ENCODE data around the gene KIF6.

Gene KIF6

DNA sequence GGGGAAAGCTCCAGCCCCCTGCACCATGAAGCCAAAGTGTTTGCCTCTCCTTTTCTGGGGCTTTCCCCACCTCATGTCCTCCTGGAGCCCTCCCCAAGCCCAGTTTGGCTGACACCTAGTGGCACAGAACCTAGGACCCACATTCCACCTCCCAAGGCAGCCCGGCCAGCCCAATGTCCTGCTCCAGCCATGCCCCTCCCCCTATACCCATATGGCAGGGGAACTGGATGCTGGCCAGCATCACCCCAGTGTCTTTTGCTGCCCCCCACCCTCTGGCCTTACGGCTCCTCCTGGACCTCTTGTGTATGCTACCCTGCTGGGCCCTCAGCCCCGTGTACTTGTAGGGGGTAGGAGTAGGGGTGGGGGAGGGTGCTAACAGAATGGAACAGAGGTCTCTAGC is 170.1 kb downstream of the KIF6 start:
- peaks cover 12% of the 10 kb centered on the region for H3K27me3 Mint-ChIP-seq
- H3K4me1 Mint-ChIP-seq: no peaks in the 10 kb centered on the region
- DNase-seq (ENCODE audit: low spot score in 2 of 2) (no peak), ATAC-seq (ENCODE audit: low read depth) (no peak)
- no peak overlapping the region for H3K4me3 Mint-ChIP-seq
- H3K27ac Mint-ChIP-seq: no peak overlapping the region
- no peaks in the 10 kb centered on the region for H3K36me3 Mint-ChIP-seq
- peaks cover 2% of the 10 kb centered on the region for H3K9me3 Mint-ChIP-seq

DNA sequence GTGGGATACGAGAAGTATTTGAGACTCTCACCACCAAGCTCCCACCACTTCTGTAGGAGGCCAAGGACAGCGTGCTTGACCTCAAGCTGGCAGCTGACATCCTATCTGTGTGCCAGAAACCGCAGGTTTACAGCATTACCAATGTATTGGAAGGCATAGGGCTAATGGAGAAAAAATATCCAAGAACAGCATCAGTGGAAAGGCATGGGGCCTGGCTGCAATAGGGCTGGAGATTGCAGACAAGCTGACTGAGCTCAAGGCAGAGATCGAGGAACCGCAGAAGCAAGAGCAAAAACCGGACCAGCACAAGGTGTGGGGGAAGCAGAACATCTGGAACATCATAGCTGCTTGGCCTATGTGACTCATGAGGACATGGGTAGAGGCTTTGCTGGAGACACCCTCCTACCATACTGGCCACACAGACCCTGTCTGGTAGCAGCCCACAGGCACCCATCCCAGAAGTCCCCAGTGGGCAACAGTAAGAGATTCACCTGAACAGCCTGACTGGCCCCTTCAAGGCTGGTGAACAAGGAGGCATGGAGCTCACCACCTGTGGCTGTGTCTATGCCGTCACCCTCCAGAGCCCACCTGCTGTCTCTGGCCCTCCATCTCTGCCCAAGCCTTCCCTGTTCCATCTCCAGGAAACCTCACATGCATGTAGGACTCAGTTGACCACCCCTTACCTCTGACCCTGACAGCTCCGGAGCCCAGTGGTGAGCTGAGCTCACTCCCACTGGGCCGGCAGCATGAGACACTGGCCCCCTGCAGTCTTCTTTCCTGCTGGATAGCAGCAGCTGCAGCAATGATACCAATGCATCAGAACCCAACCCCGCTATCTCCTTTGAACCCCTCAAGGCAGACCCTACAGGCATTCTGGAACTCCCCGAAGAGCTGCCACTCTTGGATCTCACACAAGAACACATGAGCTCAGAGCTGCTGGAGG is 171.1 kb downstream of the KIF6 start:
- no peak overlapping the region for H3K27ac Mint-ChIP-seq
- no peak for ATAC-seq (ENCODE audit: low read depth)
- H3K36me3 Mint-ChIP-seq: no peaks in the 10 kb centered on the region
- H3K4me3 Mint-ChIP-seq: no peak overlapping the region
- no peaks in the 10 kb centered on the region for H3K4me1 Mint-ChIP-seq
- no peak for DNase-seq (ENCODE audit: low spot score in 2 of 2)
- peaks cover 15% of the 10 kb centered on the region for H3K27me3 Mint-ChIP-seq
- H3K9me3 Mint-ChIP-seq: peaks cover 2% of the 10 kb centered on the region

DNA sequence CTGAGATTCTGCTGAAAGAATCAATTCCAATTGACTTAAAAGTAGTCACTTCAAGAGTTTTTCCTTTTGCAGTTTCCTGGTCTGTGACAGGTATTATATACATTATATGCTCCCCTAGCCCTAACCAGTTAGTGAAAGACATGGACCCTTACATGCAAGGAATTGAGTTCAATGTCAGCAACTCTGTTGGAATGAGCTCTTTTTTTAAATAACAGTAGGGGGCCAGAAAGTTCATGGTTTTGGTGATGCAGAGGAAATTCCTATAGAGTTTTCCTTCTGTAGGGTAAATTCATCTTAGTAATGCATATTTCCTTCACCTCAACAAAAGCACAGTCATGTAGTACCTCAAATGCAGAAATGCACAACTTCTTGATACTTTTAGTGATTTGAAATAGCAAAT is 172.2 kb downstream of the KIF6 start:
- Mint-ChIP-seq H3K27ac (no peak overlapping the region), H3K9me3 (peaks cover 2% of the 10 kb centered on the region), H3K4me1 (no peaks in the 10 kb centered on the region), H3K27me3 (peaks cover 15% of the 10 kb centered on the region), H3K36me3 (no peaks in the 10 kb centered on the region), H3K4me3 (no peak overlapping the region)
- no peak for ATAC-seq (ENCODE audit: low read depth)
- DNase-seq (ENCODE audit: low spot score in 2 of 2): no peak

DNA sequence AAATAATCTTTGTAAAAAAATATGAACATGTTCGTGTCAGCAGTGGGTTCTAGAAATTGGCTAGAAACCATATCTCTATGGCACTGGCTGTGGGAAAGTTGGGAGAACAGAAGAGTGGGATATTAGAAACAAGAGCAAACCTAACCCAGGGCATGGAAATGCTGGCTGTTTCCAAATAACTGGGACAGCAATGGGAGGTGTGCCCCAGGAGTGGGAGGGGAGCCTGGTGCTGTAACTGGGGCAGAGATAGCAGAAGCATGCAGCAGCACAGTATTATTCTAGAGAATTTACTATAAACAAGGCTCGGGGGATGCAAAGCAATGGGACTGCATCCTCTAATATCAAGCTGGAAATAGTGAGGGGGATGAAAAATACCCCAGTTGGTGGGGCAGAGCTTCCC is 175.0 kb downstream of the KIF6 start:
- DNase-seq (ENCODE audit: low spot score in 2 of 2): no peak
- Mint-ChIP-seq H3K27ac (no peak overlapping the region), H3K4me3 (no peak overlapping the region), H3K9me3 (peaks cover 2% of the 10 kb centered on the region), H3K36me3 (no peaks in the 10 kb centered on the region), H3K4me1 (peaks cover 3% of the 10 kb centered on the region), H3K27me3 (peaks cover 18% of the 10 kb centered on the region)
- no peak for ATAC-seq (ENCODE audit: low read depth)

- DNase-seq (ENCODE audit: low spot score in 2 of 2) (no peak), ATAC-seq (ENCODE audit: low read depth) (no peak)
- peaks cover 3% of the 10 kb centered on the region for H3K4me1 Mint-ChIP-seq
- H3K9me3 Mint-ChIP-seq: peaks cover 2% of the 10 kb centered on the region
- H3K4me3 Mint-ChIP-seq: no peak overlapping the region
- H3K27me3 Mint-ChIP-seq: peaks cover 13% of the 10 kb centered on the region
- H3K36me3 Mint-ChIP-seq: no peaks in the 10 kb centered on the region
- H3K27ac Mint-ChIP-seq: no peak overlapping the region
These were observed 178.5 kb downstream of the KIF6 start for GRCh38 chr6:39546731-39547130.

GRCh38 chr6:39543950-39544349 is 181.3 kb downstream of the KIF6 start:
- H3K4me1 Mint-ChIP-seq: peaks cover 3% of the 10 kb centered on the region
- no peak overlapping the region for H3K27ac Mint-ChIP-seq
- no peaks in the 10 kb centered on the region for H3K36me3 Mint-ChIP-seq
- DNase-seq (ENCODE audit: low spot score in 2 of 2) (no peak), ATAC-seq (ENCODE audit: low read depth) (no peak)
- no peak overlapping the region for H3K4me3 Mint-ChIP-seq
- no peaks in the 10 kb centered on the region for H3K9me3 Mint-ChIP-seq
- H3K27me3 Mint-ChIP-seq: peaks cover 7% of the 10 kb centered on the region

GRCh38 chr6:39543095-39543494 is 182.1 kb downstream of the KIF6 start:
- ATAC-seq (ENCODE audit: low read depth): no peak
- peaks cover 3% of the 10 kb centered on the region for H3K4me1 Mint-ChIP-seq
- no peak overlapping the region for H3K4me3 Mint-ChIP-seq
- no peak overlapping the region for H3K27ac Mint-ChIP-seq
- H3K27me3 Mint-ChIP-seq: peaks cover 7% of the 10 kb centered on the region
- no peak for DNase-seq (ENCODE audit: low spot score in 2 of 2)
- H3K36me3 Mint-ChIP-seq: no peaks in the 10 kb centered on the region
- H3K9me3 Mint-ChIP-seq: no peaks in the 10 kb centered on the region

GRCh38 chr6:39540454-39540853 is 184.8 kb downstream of the KIF6 start:
- Mint-ChIP-seq H3K4me3 (no peak overlapping the region), H3K27ac (no peak overlapping the region), H3K36me3 (no peaks in the 10 kb centered on the region), H3K27me3 (no peaks in the 10 kb centered on the region), H3K4me1 (no peaks in the 10 kb centered on the region), H3K9me3 (no peaks in the 10 kb centered on the region)
- no peak for ATAC-seq (ENCODE audit: low read depth)
- no peak for DNase-seq (ENCODE audit: low spot score in 2 of 2)

GRCh38 chr6:39530201-39530759 is 194.9 kb downstream of the KIF6 start:
- Mint-ChIP-seq H3K4me3 (peak overlapping the region; percentile 76), H3K9me3 (peaks cover 3% of the 10 kb centered on the region), H3K36me3 (peaks cover 2% of the 10 kb centered on the region), H3K27ac (peak overlapping the region; percentile 40), H3K4me1 (peaks cover 6% of the 10 kb centered on the region), H3K27me3 (peaks cover 13% of the 10 kb centered on the region)
- DNase-seq (ENCODE audit: low spot score in 2 of 2) (peak in 1 of 2 donors; percentile 14), ATAC-seq (ENCODE audit: low read depth) (peak; percentile 91)

GRCh38 chr6:39527792-39528564 is 197.2 kb downstream of the KIF6 start:
- H3K36me3 Mint-ChIP-seq: no peaks in the 10 kb centered on the region
- no peak overlapping the region for H3K27ac Mint-ChIP-seq
- no peak overlapping the region for H3K4me3 Mint-ChIP-seq
- peaks cover 12% of the 10 kb centered on the region for H3K27me3 Mint-ChIP-seq
- ATAC-seq (ENCODE audit: low read depth) (no peak), DNase-seq (ENCODE audit: low spot score in 2 of 2) (no peak)
- H3K9me3 Mint-ChIP-seq: peaks cover 1% of the 10 kb centered on the region
- peaks cover 6% of the 10 kb centered on the region for H3K4me1 Mint-ChIP-seq

- no peaks in the 10 kb centered on the region for H3K36me3 Mint-ChIP-seq
- DNase-seq (ENCODE audit: low spot score in 2 of 2) (no peak), ATAC-seq (ENCODE audit: low read depth) (no peak)
- no peak overlapping the region for H3K4me3 Mint-ChIP-seq
- peaks cover 5% of the 10 kb centered on the region for H3K27me3 Mint-ChIP-seq
- H3K9me3 Mint-ChIP-seq: peaks cover 1% of the 10 kb centered on the region
- no peak overlapping the region for H3K27ac Mint-ChIP-seq
- no peaks in the 10 kb centered on the region for H3K4me1 Mint-ChIP-seq
These were observed 201.2 kb downstream of the KIF6 start for GRCh38 chr6:39524007-39524406.

DNA sequence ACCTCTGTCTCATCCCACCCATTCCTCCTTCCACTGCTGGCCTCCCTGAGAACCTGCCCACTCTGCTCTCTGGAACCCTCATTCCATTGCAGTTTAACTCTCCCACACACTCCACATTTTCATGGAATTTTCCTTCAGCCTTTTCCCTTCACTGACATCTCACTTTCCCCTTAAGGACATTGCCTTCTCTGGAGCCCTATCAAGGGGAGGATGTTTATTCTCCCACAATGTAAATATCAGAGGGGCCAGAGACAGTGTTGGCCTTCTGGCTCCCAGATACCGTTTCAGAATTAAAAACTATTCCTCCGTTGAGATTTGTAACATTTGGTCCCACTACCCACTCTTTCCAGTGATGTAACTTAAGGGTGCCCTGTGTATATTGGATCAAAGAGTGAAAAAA is 203.2 kb downstream of the KIF6 start:
- Mint-ChIP-seq H3K27ac (no peak overlapping the region), H3K4me3 (no peak overlapping the region), H3K27me3 (peaks cover 3% of the 10 kb centered on the region), H3K9me3 (peaks cover 1% of the 10 kb centered on the region), H3K4me1 (no peaks in the 10 kb centered on the region), H3K36me3 (no peaks in the 10 kb centered on the region)
- DNase-seq (ENCODE audit: low spot score in 2 of 2) (no peak), ATAC-seq (ENCODE audit: low read depth) (no peak)

DNA sequence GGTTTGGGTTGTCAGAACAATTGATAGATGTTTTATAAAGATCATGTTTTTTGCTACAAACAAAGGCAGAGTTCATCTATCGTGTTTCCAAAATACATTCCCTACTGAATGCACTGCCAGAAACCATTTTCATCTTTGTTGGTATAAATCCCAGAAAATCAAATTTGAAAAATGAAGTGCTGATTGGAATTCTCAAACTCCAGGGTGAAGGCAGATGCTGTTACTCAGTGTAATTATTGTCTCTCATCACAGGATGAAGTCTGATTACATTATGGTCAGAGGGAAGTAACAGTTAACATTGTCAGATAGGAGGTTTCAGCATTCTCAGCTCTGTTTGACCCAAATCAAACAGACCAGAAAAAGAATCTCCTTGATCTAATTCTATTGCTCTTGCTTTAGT is 204.3 kb downstream of the KIF6 start:
- H3K9me3 Mint-ChIP-seq: peaks cover under 1% of the 10 kb centered on the region
- H3K27ac Mint-ChIP-seq: no peak overlapping the region
- ATAC-seq (ENCODE audit: low read depth) (no peak), DNase-seq (ENCODE audit: low spot score in 2 of 2) (no peak)
- H3K4me3 Mint-ChIP-seq: no peak overlapping the region
- H3K36me3 Mint-ChIP-seq: no peaks in the 10 kb centered on the region
- no peaks in the 10 kb centered on the region for H3K4me1 Mint-ChIP-seq
- peaks cover 3% of the 10 kb centered on the region for H3K27me3 Mint-ChIP-seq

DNA sequence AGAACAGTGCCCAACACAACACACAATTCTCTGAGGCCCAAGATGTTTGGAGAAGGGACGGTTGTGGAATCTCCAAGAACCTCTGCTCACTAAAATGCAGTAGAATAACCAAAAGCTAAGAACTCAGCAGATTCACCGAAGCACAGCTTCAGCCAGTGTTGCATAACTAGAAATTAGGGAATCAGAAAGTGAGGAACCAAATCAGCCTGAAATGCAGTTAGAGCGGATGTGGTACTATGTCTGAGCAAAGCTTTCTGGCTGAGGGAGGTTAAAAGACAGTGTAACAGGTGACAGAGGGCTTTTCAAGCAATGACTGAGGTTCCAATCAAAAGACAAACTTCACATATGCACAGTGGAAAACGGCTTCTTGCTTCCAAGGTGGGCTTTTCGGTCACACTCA is 204.8 kb downstream of the KIF6 start:
- DNase-seq (ENCODE audit: low spot score in 2 of 2) (no peak), ATAC-seq (ENCODE audit: low read depth) (no peak)
- no peaks in the 10 kb centered on the region for H3K4me1 Mint-ChIP-seq
- no peak overlapping the region for H3K4me3 Mint-ChIP-seq
- H3K9me3 Mint-ChIP-seq: no peaks in the 10 kb centered on the region
- H3K27me3 Mint-ChIP-seq: peaks cover 3% of the 10 kb centered on the region
- no peak overlapping the region for H3K27ac Mint-ChIP-seq
- no peaks in the 10 kb centered on the region for H3K36me3 Mint-ChIP-seq
